ENCODE measurements around the gene TRIM3. TPM values are rescaled to one million over a fixed set of nuclear protein-coding genes. Genes with fewer than 3 reads are reported as not detected.

TRIM3 gene
- total and polyA plus RNA-seq, 2 of the 8 experiments (the other 6 are each of a cell fraction or from before 2014, with no cell fraction given) = 10.7 to 14.3 TPM

- no peak for TF ChIP-seq CHD7 (IDR thresholded peaks at IDR 0.05; ENCODE audit: insufficient replicate concordance, low read length)
- no peak for TF ChIP-seq GTF2F1 (IDR thresholded peaks at IDR 0.05; ENCODE audit: borderline replicate concordance, low read depth, low read length)
These were observed 32.0 kb upstream of the TRIM3 start (continued) for GRCh38 chr11:6505577-6506240.

Measured in H1 (cell line).